Activated T-helper 1 cell treated with Interleukin-2 at 50 U/mL for 16 hours (primary cell): ENCODE results near the gene RGS7BP.
"Not testable (repeated sequence)": the region's sequence is repeated elsewhere in the genome, so short reads cannot be mapped to it uniquely, and the experiment has no call there.

Experiments
- DNase-seq: peaks from one replicate; pipeline ENCODE4 v3.0.0-alpha.2; 2020; ENCODE audit warnings: low read depth

RGS7BP gene

GRCh38 chr5:64558641-64559040 is 52.8 kb downstream of the RGS7BP start:
- not testable (repeated sequence) for DNase-seq

- DNase-seq = no peak
Observed at GRCh38 chr5:64566310-64566916, 60.6 kb downstream of the RGS7BP start.

- no peak for DNase-seq
Observed at GRCh38 chr5:64569858-64570257, 64.0 kb downstream of the RGS7BP start.

- no peak for DNase-seq
Observed at GRCh38 chr5:64570395-64570996, 64.7 kb downstream of the RGS7BP start.

GRCh38 chr5:64575561-64575960 is 69.7 kb downstream of the RGS7BP start:
- no peak for DNase-seq

- DNase-seq = no peak
Observed at GRCh38 chr5:64576250-64576649, 70.4 kb downstream of the RGS7BP start.

GRCh38 chr5:64585646-64586045 is 79.8 kb downstream of the RGS7BP start:
- no peak for DNase-seq

- no peak for DNase-seq
Observed at GRCh38 chr5:64587370-64587769, 81.6 kb downstream of the RGS7BP start.

GRCh38 chr5:64592730-64593341 is 87.0 kb downstream of the RGS7BP start:
- DNase-seq = no peak

- no peak for DNase-seq
Observed at GRCh38 chr5:64594025-64594424, 88.2 kb downstream of the RGS7BP start.

GRCh38 chr5:64594601-64595000 is 88.8 kb downstream of the RGS7BP start:
- no peak for DNase-seq

GRCh38 chr5:64595031-64595855 is 89.4 kb downstream of the RGS7BP start:
- DNase-seq = no peak

- DNase-seq = no peak
Observed at GRCh38 chr5:64599226-64599625, 93.4 kb downstream of the RGS7BP start.

- DNase-seq = no peak
Observed at GRCh38 chr5:64603676-64604075, 97.9 kb downstream of the RGS7BP start.

GRCh38 chr5:64606926-64607325 is 101.1 kb downstream of the RGS7BP start:
- DNase-seq = no peak

- DNase-seq = no peak
Observed at GRCh38 chr5:64612344-64612961, 106.6 kb downstream of the RGS7BP start.

- DNase-seq = no peak
Observed at GRCh38 chr5:64615895-64616294, 110.1 kb downstream of the RGS7BP start.

- DNase-seq = no peak
Observed at GRCh38 chr5:64619609-64620008, 113.8 kb downstream of the RGS7BP start.

GRCh38 chr5:64622991-64623390 is 117.2 kb downstream of the RGS7BP start:
- no peak for DNase-seq

- no peak for DNase-seq
Observed at GRCh38 chr5:64625678-64626077, 119.9 kb downstream of the RGS7BP start.

GRCh38 chr5:64628901-64629300 is 123.1 kb downstream of the RGS7BP start:
- no peak for DNase-seq

- DNase-seq = no peak
Observed at GRCh38 chr5:64629841-64630240, 124.0 kb downstream of the RGS7BP start.
